ENCODE results near the gene NPAS3. TPM values are rescaled to one million over a fixed set of nuclear protein-coding genes. Genes with fewer than 3 reads are reported as not detected.
A peak's percentile ranks its signal among the peaks of the same experiment; 100 is the strongest.

The NPAS3 gene
- total RNA-seq, 4 donors from 2014 or later: 1.9 to 10.6 (median 2.2) TPM

DNA sequence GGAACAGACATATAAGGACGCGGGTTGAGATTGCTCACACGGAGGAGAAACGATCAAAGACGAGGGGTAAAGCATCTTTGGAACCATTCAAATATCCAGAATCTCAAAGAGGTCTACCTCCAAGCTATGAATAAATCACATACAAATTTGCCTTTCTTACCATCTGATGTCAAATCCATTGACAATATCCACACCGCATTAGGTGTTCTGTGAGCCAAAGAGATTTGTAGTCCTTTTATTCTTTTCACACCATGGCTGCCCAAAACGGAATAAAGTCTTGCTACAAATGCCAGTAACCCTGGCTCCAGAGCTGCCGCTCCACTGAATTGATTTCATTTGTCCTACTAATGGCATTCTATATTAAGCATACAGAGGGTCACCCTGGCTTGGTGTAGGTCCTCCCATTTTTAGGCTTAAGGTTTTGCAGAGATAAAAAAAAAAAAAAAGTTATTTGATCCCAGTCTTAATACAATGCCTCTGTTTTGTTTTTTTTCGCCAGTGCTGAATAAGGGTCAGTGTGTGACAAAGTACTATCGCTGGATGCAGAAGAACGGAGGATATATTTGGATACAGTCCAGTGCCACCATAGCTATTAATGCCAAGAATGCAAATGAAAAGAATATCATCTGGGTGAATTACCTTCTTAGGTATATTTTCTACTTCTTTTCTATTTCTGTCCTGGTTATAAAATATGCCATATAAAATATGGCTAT, 854.9 kb downstream of the NPAS3 start:
- Histone ChIP-seq H3K36me3 (no peaks in the 10 kb centered on the region), H3K4me1 (peaks cover 0 to 25% (median 4%) of the 10 kb centered on the region in 3 donors), H3K27me3 (no peaks in the 10 kb centered on the region), H3K9me3 (no peaks in the 10 kb centered on the region), H3K27ac (peak overlapping the region in 1 of 4 donors; percentile 35), H3K4me3 (no peak overlapping the region)
- TF ChIP-seq POLR2AphosphoS5 (IDR thresholded peaks at IDR 0.05) (no peak), EP300 (IDR thresholded peaks at IDR 0.05) (no peak), POLR2A (IDR thresholded peaks at IDR 0.05) (no peak)
- TF ChIP-seq, protein P1, sequence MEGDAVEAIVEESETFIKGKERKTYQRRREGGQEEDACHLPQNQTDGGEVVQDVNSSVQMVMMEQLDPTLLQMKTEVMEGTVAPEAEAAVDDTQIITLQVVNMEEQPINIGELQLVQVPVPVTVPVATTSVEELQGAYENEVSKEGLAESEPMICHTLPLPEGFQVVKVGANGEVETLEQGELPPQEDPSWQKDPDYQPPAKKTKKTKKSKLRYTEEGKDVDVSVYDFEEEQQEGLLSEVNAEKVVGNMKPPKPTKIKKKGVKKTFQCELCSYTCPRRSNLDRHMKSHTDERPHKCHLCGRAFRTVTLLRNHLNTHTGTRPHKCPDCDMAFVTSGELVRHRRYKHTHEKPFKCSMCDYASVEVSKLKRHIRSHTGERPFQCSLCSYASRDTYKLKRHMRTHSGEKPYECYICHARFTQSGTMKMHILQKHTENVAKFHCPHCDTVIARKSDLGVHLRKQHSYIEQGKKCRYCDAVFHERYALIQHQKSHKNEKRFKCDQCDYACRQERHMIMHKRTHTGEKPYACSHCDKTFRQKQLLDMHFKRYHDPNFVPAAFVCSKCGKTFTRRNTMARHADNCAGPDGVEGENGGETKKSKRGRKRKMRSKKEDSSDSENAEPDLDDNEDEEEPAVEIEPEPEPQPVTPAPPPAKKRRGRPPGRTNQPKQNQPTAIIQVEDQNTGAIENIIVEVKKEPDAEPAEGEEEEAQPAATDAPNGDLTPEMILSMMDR (IDR thresholded peaks at IDR 0.05): no peak
- 69 to 70% methylated on average over 10 to 11 of the region's 11 CpGs for WGBS, 2 donors (ENCODE audit: low coverage in 1 of 2)
- no peak for ATAC-seq

DNA sequence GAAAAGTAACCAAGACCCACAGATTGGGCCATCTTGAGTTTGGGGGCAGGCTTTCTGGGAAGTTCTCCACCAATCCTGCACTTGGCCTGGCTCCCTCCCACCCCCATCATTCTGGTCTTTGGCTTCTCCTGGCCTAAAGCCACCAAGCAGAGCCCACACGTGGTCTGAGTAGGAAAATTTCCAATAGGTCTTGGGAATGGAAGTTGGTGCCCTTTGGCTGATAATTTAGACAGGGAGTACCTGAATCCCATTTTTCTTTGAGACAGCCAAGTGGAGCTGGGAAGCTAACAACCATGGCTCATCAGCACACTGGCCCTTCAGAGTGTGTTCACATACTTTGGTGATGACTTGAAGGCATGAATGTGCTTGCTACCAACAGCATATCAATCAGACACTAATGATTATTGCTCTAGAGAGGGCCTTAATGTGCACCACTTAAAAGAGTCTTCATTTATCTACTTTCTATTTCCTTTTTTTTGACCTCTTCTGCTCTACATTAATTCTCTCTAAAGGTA, 856.2 kb downstream of the NPAS3 start:
- TF ChIP-seq EP300 (IDR thresholded peaks at IDR 0.05) (no peak), POLR2AphosphoS5 (IDR thresholded peaks at IDR 0.05) (no peak), POLR2A (IDR thresholded peaks at IDR 0.05) (no peak)
- TF ChIP-seq, protein P1 (IDR thresholded peaks at IDR 0.05): no peak
- Histone ChIP-seq H3K9me3 (no peaks in the 10 kb centered on the region), H3K4me1 (peaks cover 0 to 29% (median 4%) of the 10 kb centered on the region in 3 donors), H3K36me3 (no peaks in the 10 kb centered on the region), H3K27me3 (peaks cover 10% of the 10 kb centered on the region), H3K27ac (no peak overlapping the region), H3K4me3 (no peak overlapping the region)
- 43 to 71% methylated on average over 1 of the region's 1 CpG for WGBS, 2 donors (ENCODE audit: low coverage in 1 of 2)
- ATAC-seq: no peak

DNA sequence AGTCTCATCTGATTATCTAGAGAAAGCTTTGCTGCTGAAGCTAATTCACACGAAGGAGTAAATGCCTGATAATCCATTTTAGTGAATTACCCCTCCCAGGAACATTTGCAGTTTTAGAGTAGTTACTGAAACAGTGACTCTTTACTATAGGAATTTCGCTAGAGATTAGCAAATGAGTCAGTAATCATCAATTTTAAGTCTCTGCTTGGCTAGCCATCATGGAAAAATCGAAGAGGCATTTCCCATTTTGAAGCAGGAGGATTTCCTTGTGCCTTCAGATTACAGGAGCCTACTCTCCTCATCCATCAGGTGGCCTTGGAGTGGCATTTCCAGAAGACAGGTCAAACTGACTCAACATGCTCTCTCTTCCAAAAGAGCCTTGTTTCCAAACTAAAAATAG, 857.7 kb downstream of the NPAS3 start:
- H3K4me3 ChIP-seq: no peak overlapping the region
- no peak overlapping the region for H3K27ac ChIP-seq
- H3K4me1 ChIP-seq: peaks cover 0 to 40% (median 8%) of the 10 kb centered on the region in 3 donors
- no peak for ATAC-seq
- no peaks in the 10 kb centered on the region for H3K36me3 ChIP-seq
- no peaks in the 10 kb centered on the region for H3K9me3 ChIP-seq
- peaks cover 24% of the 10 kb centered on the region for H3K27me3 ChIP-seq
- peak; percentile 36 for TF ChIP-seq POLR2AphosphoS5 (IDR thresholded peaks at IDR 0.05)
- TF ChIP-seq, protein P1 (IDR thresholded peaks at IDR 0.05): no peak
- 19 to 72% methylated on average over 3 of the region's 3 CpGs for WGBS, 2 donors (ENCODE audit: low coverage in 1 of 2)

DNA sequence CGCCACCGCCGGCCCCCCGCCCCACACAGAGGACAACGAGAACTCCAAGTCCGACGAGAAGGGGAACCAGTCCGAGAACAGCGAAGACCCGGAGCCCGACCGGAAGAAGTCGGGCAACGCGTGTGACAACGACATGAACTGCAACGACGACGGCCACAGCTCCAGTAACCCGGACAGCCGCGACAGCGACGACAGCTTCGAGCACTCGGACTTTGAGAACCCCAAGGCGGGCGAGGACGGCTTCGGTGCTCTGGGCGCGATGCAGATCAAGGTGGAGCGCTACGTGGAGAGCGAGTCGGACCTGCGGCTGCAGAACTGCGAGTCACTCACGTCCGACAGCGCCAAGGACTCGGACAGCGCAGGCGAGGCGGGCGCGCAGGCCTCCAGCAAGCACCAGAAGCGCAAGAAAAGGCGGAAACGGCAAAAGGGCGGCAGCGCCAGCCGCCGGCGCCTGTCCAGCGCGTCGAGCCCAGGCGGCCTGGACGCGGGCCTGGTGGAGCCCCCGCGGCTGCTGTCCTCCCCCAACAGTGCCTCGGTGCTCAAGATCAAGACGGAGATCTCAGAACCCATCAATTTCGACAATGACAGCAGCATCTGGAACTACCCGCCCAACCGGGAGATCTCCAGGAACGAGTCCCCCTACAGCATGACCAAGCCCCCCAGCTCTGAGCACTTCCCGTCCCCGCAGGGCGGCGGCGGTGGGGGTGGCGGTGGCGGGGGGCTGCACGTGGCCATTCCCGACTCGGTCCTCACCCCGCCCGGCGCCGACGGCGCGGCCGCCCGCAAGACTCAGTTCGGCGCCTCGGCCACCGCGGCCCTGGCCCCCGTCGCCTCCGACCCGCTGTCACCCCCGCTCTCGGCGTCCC, 861.3 kb downstream of the NPAS3 start:
- Histone ChIP-seq H3K4me1 (peaks cover 0 to 15% (median 4%) of the 10 kb centered on the region in 3 donors), H3K27me3 (peaks cover 24% of the 10 kb centered on the region), H3K4me3 (peak overlapping the region in 1 of 2 donors; percentile 40), H3K27ac (no peak overlapping the region), H3K9me3 (no peaks in the 10 kb centered on the region), H3K36me3 (no peaks in the 10 kb centered on the region)
- 80% methylated on average over 1 of the region's 100 CpGs; no CpG with 5 or more reads in 1 of the 2 donors for WGBS, 2 donors (ENCODE audit: low coverage in 1 of 2)
- TF ChIP-seq POLR2A (IDR thresholded peaks at IDR 0.05) (no peak), POLR2AphosphoS5 (IDR thresholded peaks at IDR 0.05) (no peak), EP300 (IDR thresholded peaks at IDR 0.05) (no peak)
- TF ChIP-seq, protein P1 (IDR thresholded peaks at IDR 0.05): no peak
- peak; percentile 27 for ATAC-seq
